Calu3 (cell line): ENCODE measurements around the gene PALS1. TPM values are rescaled to one million over a fixed set of nuclear protein-coding genes. Genes with fewer than 3 reads are reported as not detected.

ENCODE experiments used
- BruUV-seq: library from RNA; stranded (reverse); fragments of 400-500 nt; replicated peaks from 2 replicates; lab custom pipeline; 2021; lab: Mats Ljungman, UMichigan
- CTCF ChIA-PET: fragments of 300-600 bp; sonication (Branson Sonifier 250); formaldehyde crosslinking; loops from one replicate; lab custom pipeline; 2022; ENCODE audit warnings: antibody characterized with exemption; lab: Charles Lee
- DNase-seq: peaks from one replicate; pipeline ENCODE4 v3.0.0; 2022
- H3K27ac Mint-ChIP-seq: one replicate; pipeline ENCODE4 v1.8.0; 2022; ENCODE audit warnings: mixed read lengths; ENCODE audit not compliant: unreplicated experiment
- H3K27me3 Mint-ChIP-seq: one replicate; pipeline ENCODE4 v1.8.0; 2022; ENCODE audit warnings: mixed read lengths; ENCODE audit not compliant: unreplicated experiment
- H3K36me3 Mint-ChIP-seq: one replicate; pipeline ENCODE4 v1.8.0; 2022; ENCODE audit warnings: mild to moderate bottlenecking, moderate library complexity, mixed read lengths; ENCODE audit not compliant: insufficient read depth, unreplicated experiment
- H3K4me1 Mint-ChIP-seq: one replicate; pipeline ENCODE4 v1.8.0; 2022; ENCODE audit warnings: mild to moderate bottlenecking, low read depth, mixed read lengths; ENCODE audit not compliant: unreplicated experiment
- H3K4me3 Mint-ChIP-seq: one replicate; pipeline ENCODE4 v1.8.0; 2022; ENCODE audit warnings: mild to moderate bottlenecking, low read depth, moderate library complexity, mixed read lengths; ENCODE audit not compliant: unreplicated experiment
- H3K9me3 Mint-ChIP-seq: one replicate; pipeline ENCODE4 v1.8.0; 2022; ENCODE audit warnings: low read depth, mixed read lengths; ENCODE audit not compliant: unreplicated experiment
- intact Hi-C: fragments of 100-400 bp; cut with micrococcal nuclease; formaldehyde crosslinking; loops from one replicate; pipeline ENCODE4 v1.10.0; 2022; ENCODE audit not compliant: unreplicated experiment
- total RNA-seq: library from RNA; stranded (reverse); gene quantifications from 2 replicates; pipeline ENCODE4 v1.2.3, GENCODE V29; 2022
- TF ChIP-seq, protein P1 (sequence below): fragments of 200-600 bp; IDR thresholded peaks from one replicate; pipeline ENCODE4 v1.8.0; 2022; ENCODE audit warnings: antibody characterized with exemption; ENCODE audit not compliant: unreplicated experiment

Gene PALS1
- total RNA-seq, 1 experiment from 2014 or later, result 40.4 TPM

DNA sequence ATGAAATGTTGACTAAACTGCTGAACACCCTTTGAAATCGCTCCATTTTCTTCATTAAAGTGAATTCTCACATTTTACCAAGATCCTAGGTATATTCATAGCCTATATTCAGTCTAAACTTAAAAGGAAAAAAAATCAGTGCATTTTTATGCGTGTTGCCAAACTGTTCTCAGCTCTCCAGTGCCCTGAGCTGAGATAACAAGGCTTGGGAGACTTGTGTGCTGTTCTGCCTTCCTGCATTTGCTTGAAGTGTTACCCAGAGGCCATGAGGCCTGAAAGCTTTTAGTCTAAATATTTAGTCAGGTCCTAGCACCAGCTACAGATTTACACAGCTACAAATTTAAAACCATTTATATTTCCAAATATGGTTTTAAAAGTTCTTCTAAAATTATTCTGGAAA is 8.6 kb upstream of the PALS1 start:
- Mint-ChIP-seq H3K27ac (no peak overlapping the region), H3K9me3 (no peaks in the 10 kb centered on the region), H3K36me3 (no peaks in the 10 kb centered on the region), H3K4me3 (no peak overlapping the region), H3K27me3 (no peaks in the 10 kb centered on the region), H3K4me1 (no peaks in the 10 kb centered on the region)
- no peak for DNase-seq
- TF ChIP-seq, protein P1, sequence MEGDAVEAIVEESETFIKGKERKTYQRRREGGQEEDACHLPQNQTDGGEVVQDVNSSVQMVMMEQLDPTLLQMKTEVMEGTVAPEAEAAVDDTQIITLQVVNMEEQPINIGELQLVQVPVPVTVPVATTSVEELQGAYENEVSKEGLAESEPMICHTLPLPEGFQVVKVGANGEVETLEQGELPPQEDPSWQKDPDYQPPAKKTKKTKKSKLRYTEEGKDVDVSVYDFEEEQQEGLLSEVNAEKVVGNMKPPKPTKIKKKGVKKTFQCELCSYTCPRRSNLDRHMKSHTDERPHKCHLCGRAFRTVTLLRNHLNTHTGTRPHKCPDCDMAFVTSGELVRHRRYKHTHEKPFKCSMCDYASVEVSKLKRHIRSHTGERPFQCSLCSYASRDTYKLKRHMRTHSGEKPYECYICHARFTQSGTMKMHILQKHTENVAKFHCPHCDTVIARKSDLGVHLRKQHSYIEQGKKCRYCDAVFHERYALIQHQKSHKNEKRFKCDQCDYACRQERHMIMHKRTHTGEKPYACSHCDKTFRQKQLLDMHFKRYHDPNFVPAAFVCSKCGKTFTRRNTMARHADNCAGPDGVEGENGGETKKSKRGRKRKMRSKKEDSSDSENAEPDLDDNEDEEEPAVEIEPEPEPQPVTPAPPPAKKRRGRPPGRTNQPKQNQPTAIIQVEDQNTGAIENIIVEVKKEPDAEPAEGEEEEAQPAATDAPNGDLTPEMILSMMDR, result no peak
- intact Hi-C loops, result no loop called here
- CTCF ChIA-PET, result interaction anchor here (0.6 kb wide), 1 partner anchor 8 kb away, joined by 3 read pairs; the partner anchor contains the start of gene PALS1
- no TSS peak for BruUV-seq

DNA sequence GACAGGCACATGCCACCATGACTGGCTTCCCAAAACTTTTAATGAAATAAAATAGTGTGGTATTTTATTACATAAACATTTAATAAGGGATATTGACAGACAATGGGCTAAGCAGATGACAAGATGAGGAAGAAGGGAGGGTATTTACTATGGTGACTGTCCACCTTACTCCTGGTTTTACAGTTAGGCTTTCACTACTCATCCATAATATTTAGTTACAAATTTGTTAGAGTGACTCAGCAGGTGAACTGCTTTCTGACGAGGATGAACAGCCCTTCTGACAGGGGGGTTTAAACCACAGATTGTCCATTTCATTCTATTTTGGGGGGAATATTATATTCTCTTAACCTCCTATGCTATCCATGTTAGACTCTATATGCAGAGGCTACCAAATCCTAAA is 3.6 kb upstream of the PALS1 start:
- H3K9me3 Mint-ChIP-seq, result no peaks in the 10 kb centered on the region
- intact Hi-C loops, result no loop called here

GRCh38 chr14:67239582-67239981 is 1.7 kb upstream of the PALS1 start:
- peaks cover 12% of the 10 kb centered on the region for H3K4me1 Mint-ChIP-seq
- TF ChIP-seq, protein P1, result no peak
- no TSS peak for BruUV-seq
- peaks cover 37% of the 10 kb centered on the region for H3K36me3 Mint-ChIP-seq
- H3K27ac Mint-ChIP-seq, result peak overlapping the region; percentile 63
- H3K27me3 Mint-ChIP-seq, result no peaks in the 10 kb centered on the region
- DNase-seq, result no peak
- peak overlapping the region; percentile 73 for H3K4me3 Mint-ChIP-seq
- intact Hi-C loops, result no loop called here
- no peaks in the 10 kb centered on the region for H3K9me3 Mint-ChIP-seq
- CTCF ChIA-PET, result no interaction called here

More for the DNA sequence above, 3.6 kb upstream of the PALS1 start:
- BruUV-seq, result no TSS peak
- Mint-ChIP-seq H3K27ac (no peak overlapping the region), H3K27me3 (no peaks in the 10 kb centered on the region), H3K4me1 (peaks cover 9% of the 10 kb centered on the region), H3K4me3 (no peak overlapping the region), H3K36me3 (peaks cover 27% of the 10 kb centered on the region)
- DNase-seq, result no peak
- TF ChIP-seq, protein P1, result no peak
- CTCF ChIA-PET, result interaction anchor here (0.7 kb wide), 2 partner anchors 18 to 19 kb away, joined by 3 to 8 read pairs; no protein-coding TSS in a partner anchor

- H3K27me3 Mint-ChIP-seq, result no peaks in the 10 kb centered on the region
- H3K4me3 Mint-ChIP-seq, result peak overlapping the region; percentile 73
- BruUV-seq, result TSS peak; percentile 74
- peak overlapping the region; percentile 63 for H3K27ac Mint-ChIP-seq
- peaks cover 18% of the 10 kb centered on the region for H3K4me1 Mint-ChIP-seq
- TF ChIP-seq, protein P1, result no peak
- H3K9me3 Mint-ChIP-seq, result no peaks in the 10 kb centered on the region
- DNase-seq, result peak; percentile 70
- peaks cover 37% of the 10 kb centered on the region for H3K36me3 Mint-ChIP-seq
- CTCF ChIA-PET, result interaction anchor here (0.7 to 1.5 kb wide), 2 partner anchors 8 to 72 kb away, joined by 3 to 4 read pairs; no protein-coding TSS in a partner anchor
- intact Hi-C loops, result loop anchor here (2.0 to 5.0 kb wide), 2 partner anchors 54 to 73 kb away; no protein-coding TSS in a partner anchor
These were observed 885 bp upstream of the PALS1 start for GRCh38 chr14:67240168-67240932.
